HL-60 (cell line): ENCODE results near the gene APLNR.

Source experiments
- POLR2AphosphoS5 ChIP-seq: IDR thresholded peaks from 2 replicates; pipeline ENCODE4 v1.6.1; 2012; ENCODE audit warnings: low read depth
- REST ChIP-seq: IDR thresholded peaks from 2 replicates; pipeline ENCODE4 v1.6.1; 2012; ENCODE audit warnings: low read depth; ENCODE audit not compliant: insufficient replicate concordance
- SPI1 ChIP-seq: IDR thresholded peaks from 2 replicates; pipeline ENCODE4 v1.6.1; 2012; ENCODE audit warnings: low read depth, mild to moderate bottlenecking, borderline replicate concordance
- TF ChIP-seq, protein P1 (sequence below): IDR thresholded peaks from one replicate; pipeline ENCODE4 v1.5.1; 2011; ENCODE audit warnings: low read length, control low read depth, inconsistent platforms; ENCODE audit not compliant: insufficient read depth

GRCh38 chr11:57205041-57205641 is 31.9 kb downstream of the APLNR start:
- TF ChIP-seq, protein P1, sequence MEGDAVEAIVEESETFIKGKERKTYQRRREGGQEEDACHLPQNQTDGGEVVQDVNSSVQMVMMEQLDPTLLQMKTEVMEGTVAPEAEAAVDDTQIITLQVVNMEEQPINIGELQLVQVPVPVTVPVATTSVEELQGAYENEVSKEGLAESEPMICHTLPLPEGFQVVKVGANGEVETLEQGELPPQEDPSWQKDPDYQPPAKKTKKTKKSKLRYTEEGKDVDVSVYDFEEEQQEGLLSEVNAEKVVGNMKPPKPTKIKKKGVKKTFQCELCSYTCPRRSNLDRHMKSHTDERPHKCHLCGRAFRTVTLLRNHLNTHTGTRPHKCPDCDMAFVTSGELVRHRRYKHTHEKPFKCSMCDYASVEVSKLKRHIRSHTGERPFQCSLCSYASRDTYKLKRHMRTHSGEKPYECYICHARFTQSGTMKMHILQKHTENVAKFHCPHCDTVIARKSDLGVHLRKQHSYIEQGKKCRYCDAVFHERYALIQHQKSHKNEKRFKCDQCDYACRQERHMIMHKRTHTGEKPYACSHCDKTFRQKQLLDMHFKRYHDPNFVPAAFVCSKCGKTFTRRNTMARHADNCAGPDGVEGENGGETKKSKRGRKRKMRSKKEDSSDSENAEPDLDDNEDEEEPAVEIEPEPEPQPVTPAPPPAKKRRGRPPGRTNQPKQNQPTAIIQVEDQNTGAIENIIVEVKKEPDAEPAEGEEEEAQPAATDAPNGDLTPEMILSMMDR, result no peak
- TF ChIP-seq SPI1, result no peak
- no peak for TF ChIP-seq POLR2AphosphoS5
- no peak for TF ChIP-seq REST
